ENCODE results near the gene CAP1. TPM values are rescaled to one million over a fixed set of nuclear protein-coding genes. Genes with fewer than 3 reads are reported as not detected.
"Not testable (repeated sequence)": the region's sequence is repeated elsewhere in the genome, so short reads cannot be mapped to it uniquely, and the experiment has no call there.

CAP1 gene
- total and polyA plus RNA-seq, 3 experiments from 2014 or later: 519 to 788 (median 536) TPM

DNA sequence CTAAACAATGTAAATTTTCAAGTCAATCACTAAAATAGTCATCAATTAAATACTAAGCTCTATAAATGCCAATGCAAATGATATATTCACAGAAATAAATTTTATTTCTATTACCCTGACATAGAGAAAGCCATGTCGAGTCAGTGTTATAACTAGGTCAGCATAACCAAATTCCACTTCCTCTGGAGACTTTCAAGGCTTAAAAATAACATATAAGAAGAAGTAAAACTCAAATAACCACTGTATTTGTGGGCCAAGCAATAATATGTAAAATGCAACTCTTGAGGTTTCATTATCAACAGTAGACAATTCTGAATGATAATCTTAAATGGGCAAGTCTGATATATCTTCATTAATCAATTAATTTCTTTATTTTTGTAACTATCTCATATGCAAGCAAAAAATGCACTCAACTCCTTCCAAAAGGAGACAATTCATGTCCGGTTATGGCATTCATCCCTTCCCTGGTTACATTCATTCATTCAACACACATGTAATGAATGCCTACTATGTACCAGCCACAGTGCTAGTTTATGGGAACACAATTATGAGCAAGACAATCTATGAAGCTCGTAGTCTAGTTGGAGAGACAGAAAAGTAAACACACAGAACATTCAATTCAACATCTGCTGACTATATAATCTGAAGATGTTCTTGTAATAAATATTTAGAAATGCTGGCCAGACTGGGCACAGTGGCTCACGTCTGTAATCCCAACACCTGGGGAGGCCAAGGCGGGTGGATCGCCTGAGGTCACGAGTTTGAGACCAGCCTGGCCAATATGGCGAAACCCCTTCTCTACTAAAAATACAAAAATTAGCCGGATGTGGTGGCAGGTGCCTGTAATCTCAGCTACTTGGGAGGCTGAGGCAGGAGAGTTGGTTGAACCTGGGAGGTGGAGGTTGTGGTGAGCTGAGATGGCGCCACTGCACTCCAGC is 37.1 kb upstream of the CAP1 start:
- no peak overlapping the region for H3K4me3 ChIP-seq (ENCODE audit: low read length)
- ChIA-PET POLR2A (interaction anchor here (0.7 kb wide), 1 partner anchor 401 kb away, joined by 5 read pairs; no protein-coding TSS in a partner anchor), CTCF (interaction anchor here (2.4 kb wide), 1 partner anchor 101 kb away, joined by 5 read pairs; the partner anchor contains the start of gene MYCL)
- Mint-ChIP-seq H3K27me3 (peaks cover 0 to 7% of the 10 kb centered on the region in 2 donors), H3K27ac (peak overlapping the region in 6 of 8 donors; percentile 8 to 89 (median 72)), H3K4me1 (peaks cover 14 to 23% (median 14%) of the 10 kb centered on the region in 3 donors), H3K9me3 (no peaks in the 10 kb centered on the region), H3K36me3 (peaks cover 0 to 16% (median 0%) of the 10 kb centered on the region in 3 donors), H3K4me3 (peak overlapping the region in 5 of 7 donors; percentile 23 to 70 (median 59))
- H3K9me3 ChIP-seq (ENCODE audit: low read length): no peaks in the 10 kb centered on the region
- no peak overlapping the region for H3K27ac ChIP-seq (ENCODE audit: low read depth, low read length)
- H3K4me1 ChIP-seq (ENCODE audit: insufficient read depth, low read length): no peaks in the 10 kb centered on the region
- no peaks in the 10 kb centered on the region for H3K27me3 ChIP-seq (ENCODE audit: insufficient read depth, low read length, poor library complexity, severe bottlenecking)
- DNase-seq: no peak
- no peaks in the 10 kb centered on the region for H3K36me3 ChIP-seq (ENCODE audit: insufficient read depth, low read length)

DNA sequence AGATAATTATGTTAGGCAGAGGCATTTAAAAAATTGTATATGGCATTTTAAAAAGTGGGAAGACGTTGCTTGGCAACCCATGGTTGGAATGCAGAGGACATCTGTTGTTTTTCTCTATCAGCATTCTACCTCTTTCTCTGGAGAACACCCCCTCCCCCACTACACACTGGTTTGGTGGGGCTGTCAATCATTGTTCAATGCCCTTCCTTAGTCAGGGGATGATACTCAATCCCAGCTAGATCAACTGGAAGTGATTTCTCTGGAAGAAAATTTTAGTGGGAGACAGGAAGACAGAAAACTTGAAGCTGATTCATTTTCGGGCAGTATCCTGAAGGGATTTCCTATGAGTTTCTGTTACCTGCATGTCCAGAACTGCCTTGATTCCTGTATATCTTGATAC is 35.7 kb upstream of the CAP1 start:
- Mint-ChIP-seq H3K27ac (peak overlapping the region in 2 of 8 donors; percentile 43 to 86), H3K27me3 (peaks cover 0 to 7% of the 10 kb centered on the region in 2 donors), H3K36me3 (peaks cover 0 to 16% (median 0%) of the 10 kb centered on the region in 3 donors), H3K9me3 (no peaks in the 10 kb centered on the region), H3K4me3 (no peak overlapping the region), H3K4me1 (peaks cover 14 to 27% (median 16%) of the 10 kb centered on the region in 3 donors)
- Histone ChIP-seq H3K9me3 (ENCODE audit: low read length) (no peaks in the 10 kb centered on the region), H3K4me3 (ENCODE audit: low read length) (no peak overlapping the region), H3K36me3 (ENCODE audit: insufficient read depth, low read length) (no peaks in the 10 kb centered on the region), H3K4me1 (ENCODE audit: insufficient read depth, low read length) (no peaks in the 10 kb centered on the region), H3K27me3 (ENCODE audit: insufficient read depth, low read length, poor library complexity, severe bottlenecking) (no peaks in the 10 kb centered on the region), H3K27ac (ENCODE audit: low read depth, low read length) (no peak overlapping the region)
- ChIA-PET CTCF (no interaction called here), POLR2A (no interaction called here)
- no peak for DNase-seq

DNA sequence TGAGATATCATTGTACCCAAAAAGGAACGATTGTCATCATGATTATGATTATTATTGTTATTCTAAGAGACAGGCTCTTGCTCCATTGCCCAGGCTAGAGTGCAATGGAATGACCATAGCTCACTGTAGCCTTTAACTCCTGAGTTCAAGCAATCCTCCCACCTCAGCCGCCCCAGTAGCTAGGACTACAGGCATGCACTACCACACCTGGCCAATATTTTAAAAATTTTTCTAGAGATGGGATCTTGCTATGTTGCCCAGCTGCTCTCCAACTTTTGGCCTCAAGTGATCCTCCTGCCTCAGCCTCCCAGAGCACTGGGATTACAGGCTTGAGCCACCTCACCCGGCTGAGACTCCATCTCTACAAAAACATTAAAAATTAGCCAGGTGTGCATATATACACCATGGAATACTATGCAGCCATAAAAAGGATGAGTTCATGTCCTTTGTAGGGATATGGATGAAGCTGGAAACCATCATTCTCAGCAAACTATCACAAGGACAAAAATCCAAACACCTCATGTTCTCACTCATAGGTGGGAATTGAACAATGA is 33.0 kb upstream of the CAP1 start:
- H3K4me3 ChIP-seq (ENCODE audit: low read length); H3K9me3 ChIP-seq (ENCODE audit: low read length); H3K4me1 ChIP-seq (ENCODE audit: insufficient read depth, low read length); H3K27ac Mint-ChIP-seq; H3K4me3 Mint-ChIP-seq; H3K9me3 Mint-ChIP-seq; H3K36me3 ChIP-seq (ENCODE audit: insufficient read depth, low read length); H3K27ac ChIP-seq (ENCODE audit: low read depth, low read length); H3K27me3 Mint-ChIP-seq; H3K27me3 ChIP-seq (ENCODE audit: insufficient read depth, low read length, poor library complexity, severe bottlenecking); DNase-seq; CTCF ChIA-PET: not testable (repeated sequence)
- Mint-ChIP-seq H3K36me3 (peaks cover 0 to 19% (median 0%) of the 10 kb centered on the region in 3 donors), H3K4me1 (peaks cover 11 to 19% (median 13%) of the 10 kb centered on the region in 3 donors)
- POLR2A ChIA-PET: interaction anchor here (0.7 kb wide), 1 partner anchor 250 kb away, joined by 3 read pairs; no protein-coding TSS in a partner anchor

DNA sequence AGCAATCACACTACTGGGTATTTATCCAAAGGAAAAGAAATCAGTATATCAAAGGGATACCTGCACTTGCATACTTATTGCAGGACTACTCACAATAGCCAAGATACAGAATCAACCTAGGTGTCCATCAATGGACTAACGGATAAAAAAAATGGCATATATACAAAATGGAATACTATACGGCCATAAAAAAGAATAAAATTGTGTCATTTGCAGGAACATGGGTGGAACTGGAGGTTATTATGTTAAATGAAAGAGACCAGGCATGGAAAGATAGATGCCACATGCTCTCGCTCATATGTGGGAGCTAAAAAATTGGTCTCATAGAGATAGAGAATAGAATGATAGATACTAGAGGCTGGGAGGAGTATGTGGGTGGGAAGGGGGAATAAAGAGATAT is 29.3 kb upstream of the CAP1 start:
- DNase-seq: no peak
- peak overlapping the region in 1 of 8 donors; percentile 24 for H3K27ac Mint-ChIP-seq
- H3K36me3 Mint-ChIP-seq: peaks cover 0 to 3% (median 0%) of the 10 kb centered on the region in 3 donors
- no peaks in the 10 kb centered on the region for H3K9me3 ChIP-seq (ENCODE audit: low read length)
- H3K4me1 ChIP-seq (ENCODE audit: insufficient read depth, low read length): peaks cover 6% of the 10 kb centered on the region
- CTCF ChIA-PET: interaction anchor here (0.6 kb wide), 1 partner anchor 34 kb away, joined by 3 read pairs; no protein-coding TSS in a partner anchor
- H3K36me3 ChIP-seq (ENCODE audit: insufficient read depth, low read length): no peaks in the 10 kb centered on the region
- peaks cover 0 to 3% (median 0%) of the 10 kb centered on the region in 5 donors for H3K9me3 Mint-ChIP-seq
- no peak overlapping the region for H3K4me3 Mint-ChIP-seq
- POLR2A ChIA-PET: no interaction called here
- no peak overlapping the region for H3K4me3 ChIP-seq (ENCODE audit: low read length)
- H3K4me1 Mint-ChIP-seq: peaks cover 14 to 19% (median 18%) of the 10 kb centered on the region in 3 donors
- no peaks in the 10 kb centered on the region for H3K27me3 ChIP-seq (ENCODE audit: insufficient read depth, low read length, poor library complexity, severe bottlenecking)
- H3K27me3 Mint-ChIP-seq: no peaks in the 10 kb centered on the region
- no peak overlapping the region for H3K27ac ChIP-seq (ENCODE audit: low read depth, low read length)

DNA sequence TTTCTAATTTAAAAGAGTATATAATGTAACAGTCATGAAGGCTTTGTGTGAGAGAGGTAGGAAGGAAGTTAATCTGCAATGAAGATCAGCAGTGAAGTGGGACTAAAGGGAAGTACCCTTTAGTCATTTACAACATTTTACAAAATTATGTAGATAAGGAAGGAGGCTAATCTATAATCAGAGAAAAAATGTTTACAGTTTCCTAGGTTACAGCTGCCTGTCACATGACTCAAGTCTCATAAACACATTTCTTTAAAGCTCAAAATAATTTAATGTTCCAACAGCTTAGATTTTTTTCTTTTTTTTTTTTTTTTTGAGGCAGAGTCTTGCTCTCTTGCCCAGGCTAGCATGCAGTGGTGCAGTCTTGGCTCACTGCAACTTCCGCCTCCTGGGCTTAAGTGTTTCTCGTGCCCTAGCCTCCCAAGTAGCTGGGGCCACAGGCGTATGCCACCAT is 26.2 kb upstream of the CAP1 start:
- CTCF ChIA-PET: interaction anchor here (0.9 to 2.0 kb wide), 3 partner anchors 13 to 41 kb away, joined by 3 to 7 read pairs (median 3); no protein-coding TSS in a partner anchor
- Histone ChIP-seq H3K4me1 (ENCODE audit: insufficient read depth, low read length) (peaks cover 6% of the 10 kb centered on the region), H3K4me3 (ENCODE audit: low read length) (no peak overlapping the region), H3K36me3 (ENCODE audit: insufficient read depth, low read length) (no peaks in the 10 kb centered on the region), H3K27ac (ENCODE audit: low read depth, low read length) (no peak overlapping the region), H3K27me3 (ENCODE audit: insufficient read depth, low read length, poor library complexity, severe bottlenecking) (no peaks in the 10 kb centered on the region), H3K9me3 (ENCODE audit: low read length) (no peaks in the 10 kb centered on the region)
- Mint-ChIP-seq H3K36me3 (peaks cover 0 to 6% (median 0%) of the 10 kb centered on the region in 3 donors), H3K4me3 (no peak overlapping the region), H3K27ac (peak overlapping the region in 7 of 8 donors; percentile 6 to 93 (median 68)), H3K9me3 (peaks cover 0 to 3% (median 0%) of the 10 kb centered on the region in 5 donors), H3K4me1 (peaks cover 14 to 19% (median 18%) of the 10 kb centered on the region in 3 donors), H3K27me3 (peaks cover 2 to 3% of the 10 kb centered on the region in 2 donors)
- POLR2A ChIA-PET: interaction anchor here (0.6 kb wide), 1 partner anchor 966 kb away, joined by 4 read pairs; no protein-coding TSS in a partner anchor
- DNase-seq: peak in 1 of 5 donors; percentile 30

GRCh38 chr1:40014812-40015594 is 25.5 kb upstream of the CAP1 start:
- Histone ChIP-seq H3K27me3 (ENCODE audit: insufficient read depth, low read length, poor library complexity, severe bottlenecking) (no peaks in the 10 kb centered on the region), H3K9me3 (ENCODE audit: low read length) (no peaks in the 10 kb centered on the region), H3K4me1 (ENCODE audit: insufficient read depth, low read length) (peaks cover 6% of the 10 kb centered on the region), H3K36me3 (ENCODE audit: insufficient read depth, low read length) (no peaks in the 10 kb centered on the region), H3K27ac (ENCODE audit: low read depth, low read length) (no peak overlapping the region), H3K4me3 (ENCODE audit: low read length) (no peak overlapping the region)
- peaks cover 13 to 18% (median 15%) of the 10 kb centered on the region in 3 donors for H3K4me1 Mint-ChIP-seq
- no peak for DNase-seq
- H3K27ac Mint-ChIP-seq: peak overlapping the region in 4 of 8 donors; percentile 9 to 93 (median 66)
- CTCF ChIA-PET: interaction anchor here (2.0 kb wide), 1 partner anchor 17 kb away, joined by 7 read pairs; no protein-coding TSS in a partner anchor
- POLR2A ChIA-PET: no interaction called here
- peaks cover 2 to 5% of the 10 kb centered on the region in 2 donors for H3K27me3 Mint-ChIP-seq
- H3K4me3 Mint-ChIP-seq: no peak overlapping the region
- H3K36me3 Mint-ChIP-seq: peaks cover 0 to 7% (median 0%) of the 10 kb centered on the region in 3 donors
- H3K9me3 Mint-ChIP-seq: peaks cover 0 to 3% (median 0%) of the 10 kb centered on the region in 5 donors

- ChIA-PET POLR2A (no interaction called here), CTCF (no interaction called here)
- no peaks in the 10 kb centered on the region for H3K36me3 ChIP-seq (ENCODE audit: insufficient read depth, low read length)
- no peak overlapping the region for H3K27ac ChIP-seq (ENCODE audit: low read depth, low read length)
- no peak for DNase-seq
- Mint-ChIP-seq H3K36me3 (peaks cover 0 to 4% (median 0%) of the 10 kb centered on the region in 3 donors), H3K27ac (no peak overlapping the region), H3K4me3 (no peak overlapping the region), H3K4me1 (peaks cover 13 to 18% (median 15%) of the 10 kb centered on the region in 3 donors), H3K27me3 (peaks cover 3 to 5% of the 10 kb centered on the region in 2 donors), H3K9me3 (peaks cover 0 to 4% (median 3%) of the 10 kb centered on the region in 5 donors)
- no peaks in the 10 kb centered on the region for H3K27me3 ChIP-seq (ENCODE audit: insufficient read depth, low read length, poor library complexity, severe bottlenecking)
- no peak overlapping the region for H3K4me3 ChIP-seq (ENCODE audit: low read length)
- no peaks in the 10 kb centered on the region for H3K9me3 ChIP-seq (ENCODE audit: low read length)
- H3K4me1 ChIP-seq (ENCODE audit: insufficient read depth, low read length): peaks cover 6% of the 10 kb centered on the region
Observed at GRCh38 chr1:40017951-40018575, 22.5 kb upstream of the CAP1 start.
